Subcutaneous abdominal adipose tissue (tissue), 5 donors: ENCODE results near the gene NPB.

Experiments
- H3K27ac ChIP-seq: one replicate; pipeline ENCODE4 v1.7.0; 2013; ENCODE audit warnings: low read depth, mild to moderate bottlenecking, inconsistent platforms, low read length, moderate library complexity
- H3K27me3 ChIP-seq, 5 donors: one replicate each; pipeline ENCODE4 v1.7.0; 2013; ENCODE audit warnings: low read length in 5 of 5, inconsistent platforms in 1 of 5; ENCODE audit not compliant: control insufficient read depth in 5 of 5, insufficient read depth in 4 of 5
- H3K36me3 ChIP-seq, 5 donors: one replicate each; pipeline ENCODE4 v1.7.0; 2013; ENCODE audit warnings: low read length in 5 of 5; ENCODE audit not compliant: control insufficient read depth in 5 of 5, insufficient read depth in 5 of 5
- H3K4me1 ChIP-seq, 5 donors: one replicate each; pipeline ENCODE4 v1.7.0; 2013; ENCODE audit warnings: low read length in 5 of 5, mild to moderate bottlenecking in 3 of 5, moderate library complexity in 1 of 5; ENCODE audit not compliant: control insufficient read depth in 5 of 5, insufficient read depth in 5 of 5
- H3K4me3 ChIP-seq, 5 donors: one replicate each; pipeline ENCODE4 v1.7.0; 2013; ENCODE audit warnings: low read length in 5 of 5, low read depth in 1 of 5
- H3K9ac ChIP-seq, 5 donors: one replicate each; pipeline ENCODE4 v1.7.0; 2013; ENCODE audit warnings: low read length in 5 of 5, mild to moderate bottlenecking in 4 of 5, moderate library complexity in 3 of 5
- H3K9me3 ChIP-seq, 5 donors: one replicate each; pipeline ENCODE4 v1.7.0; 2013; ENCODE audit warnings: low read length in 5 of 5; ENCODE audit not compliant: control insufficient read depth in 5 of 5
- donor health status: healthy.
- donor health status: healthy.
- donor health status: healthy.
- donor health status: healthy.
- donor health status: healthy.

The NPB gene

DNA sequence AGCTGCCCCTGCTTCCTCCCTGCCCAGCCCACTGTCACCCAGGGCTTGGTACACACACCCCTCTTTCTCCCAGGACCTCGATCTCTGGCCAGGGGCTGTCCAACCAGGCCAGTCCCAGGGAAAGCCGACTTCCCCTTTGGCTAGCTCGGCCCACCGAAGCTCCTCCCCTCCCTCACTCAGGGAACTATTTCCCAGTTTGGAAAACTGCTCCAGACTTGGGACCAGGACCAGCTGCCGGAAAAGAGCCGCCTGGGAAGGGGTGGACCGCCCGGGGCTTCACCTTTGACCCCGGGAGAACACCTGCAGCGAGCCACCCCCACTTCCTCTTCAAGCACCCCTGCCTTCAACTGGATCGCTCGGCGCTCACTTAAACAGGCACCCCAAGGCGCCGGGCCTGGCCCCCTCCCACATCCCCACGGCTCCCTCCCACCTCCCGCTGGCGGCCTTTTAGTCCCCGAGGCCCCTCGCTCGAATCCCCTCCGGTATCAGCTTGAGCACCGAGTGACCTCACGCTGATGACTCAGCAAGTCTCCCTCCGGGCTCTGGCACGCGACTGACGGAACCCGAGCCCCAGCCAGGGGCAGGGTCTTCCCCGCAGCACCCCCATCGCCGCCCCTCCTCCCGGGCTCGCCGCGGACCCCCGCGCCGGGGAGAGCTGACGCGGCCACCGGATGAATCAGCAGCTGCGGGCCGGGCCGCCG, 24.6 kb downstream of the NPB start:
- peaks cover 8 to 60% (median 58%) of the 10 kb centered on the region in 5 donors for H3K4me1 ChIP-seq

DNA sequence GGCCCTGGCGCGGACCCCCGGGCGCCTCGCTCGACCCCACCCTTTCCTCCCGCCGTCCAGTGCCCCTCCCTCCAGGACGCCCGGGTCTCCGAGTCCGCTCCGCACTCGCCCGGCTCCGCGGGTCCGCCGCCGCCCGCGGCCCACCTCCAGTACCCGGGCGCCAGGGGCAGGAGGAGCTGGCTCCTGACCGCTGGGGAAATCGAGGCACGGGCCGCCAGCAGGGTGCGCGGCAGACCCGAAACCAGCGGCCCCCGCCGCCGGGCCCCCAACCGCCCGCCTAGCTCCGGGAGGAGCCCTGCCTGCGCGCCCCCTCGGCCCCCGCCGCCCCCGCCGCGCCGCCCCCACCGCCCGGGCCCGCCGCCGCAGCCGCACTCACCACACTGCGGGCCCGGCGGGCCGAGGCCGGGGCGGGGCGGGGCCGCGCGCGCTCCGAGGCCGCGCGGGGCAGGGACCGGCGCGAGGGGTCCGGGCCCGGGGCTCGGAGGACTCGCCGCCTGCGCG, 25.2 kb downstream of the NPB start:
- Histone ChIP-seq H3K27me3 (peaks cover 16 to 23% (median 21%) of the 10 kb centered on the region in 5 donors), H3K9me3 (no peaks in the 10 kb centered on the region), H3K4me3 (peak overlapping the region in 4 of 5 donors; percentile 74 to 77 (median 75)), H3K36me3 (peaks cover 0 to 7% (median 5%) of the 10 kb centered on the region in 5 donors), H3K9ac (peak overlapping the region in 4 of 5 donors; percentile 59 to 90 (median 86)), H3K4me1 (peaks cover 8 to 55% (median 53%) of the 10 kb centered on the region in 5 donors), H3K27ac (peak overlapping the region; percentile 95)

More for the DNA sequence above, 24.6 kb downstream of the NPB start:
- Histone ChIP-seq H3K9ac (peak overlapping the region; percentile 26 to 90 (median 85)), H3K4me3 (peak overlapping the region; percentile 69 to 77 (median 75)), H3K9me3 (no peaks in the 10 kb centered on the region), H3K27ac (peak overlapping the region; percentile 95), H3K27me3 (peaks cover 11 to 17% (median 15%) of the 10 kb centered on the region in 5 donors), H3K36me3 (peaks cover 0 to 12% (median 10%) of the 10 kb centered on the region in 5 donors)

DNA sequence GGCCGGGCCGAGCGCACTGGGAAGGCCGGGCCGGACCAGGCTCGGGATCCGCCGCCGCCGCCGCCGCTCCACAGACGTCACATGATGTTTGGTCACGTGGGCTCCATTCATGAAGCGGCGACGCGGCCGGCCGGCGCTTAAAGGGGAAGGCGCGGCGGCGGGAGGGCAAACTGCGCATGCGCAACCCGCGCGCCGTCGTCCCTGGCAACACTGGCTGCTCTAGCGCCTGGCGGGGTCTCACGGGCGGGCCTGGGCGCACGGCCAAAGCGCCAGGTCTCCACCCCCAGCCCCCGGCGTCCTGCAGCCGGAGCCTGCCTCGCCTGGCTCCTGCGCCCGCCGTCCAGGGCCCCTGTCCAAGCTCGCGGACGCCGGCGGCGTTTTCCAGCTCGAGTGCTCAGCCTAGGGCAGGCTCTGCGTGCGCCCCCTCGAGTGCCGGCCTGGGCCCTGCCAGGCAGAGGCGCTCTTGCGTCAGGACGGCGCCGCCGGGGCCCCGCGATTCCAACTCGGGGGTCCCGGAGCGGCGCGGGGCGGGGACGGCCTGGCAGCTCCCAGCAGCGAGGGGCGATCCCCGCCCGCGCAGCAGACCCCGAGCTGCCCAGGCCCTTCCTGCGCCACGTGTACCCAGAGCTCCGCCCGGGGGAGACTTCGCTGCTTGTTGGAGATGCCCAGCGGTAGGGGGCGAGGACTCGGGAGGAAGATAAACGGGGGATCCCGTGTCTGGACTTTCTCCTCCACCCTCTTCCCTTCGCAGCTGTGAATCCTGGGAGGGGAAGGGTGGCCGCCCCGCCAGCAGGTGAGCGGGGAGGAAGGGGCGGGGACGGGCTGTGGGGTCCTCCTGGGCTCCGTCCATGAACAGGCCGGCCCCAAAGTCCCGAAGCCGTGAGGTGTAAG, 25.9 kb downstream of the NPB start, which contains the start of gene MAFG:
Gene MAFG (minus strand): TSS at position 83 of the 891 bp plus-strand sequence. CDS start 4,550 bp downstream, outside the sequence.
- H3K4me1 ChIP-seq: peaks cover 8 to 50% (median 48%) of the 10 kb centered on the region in 5 donors

DNA sequence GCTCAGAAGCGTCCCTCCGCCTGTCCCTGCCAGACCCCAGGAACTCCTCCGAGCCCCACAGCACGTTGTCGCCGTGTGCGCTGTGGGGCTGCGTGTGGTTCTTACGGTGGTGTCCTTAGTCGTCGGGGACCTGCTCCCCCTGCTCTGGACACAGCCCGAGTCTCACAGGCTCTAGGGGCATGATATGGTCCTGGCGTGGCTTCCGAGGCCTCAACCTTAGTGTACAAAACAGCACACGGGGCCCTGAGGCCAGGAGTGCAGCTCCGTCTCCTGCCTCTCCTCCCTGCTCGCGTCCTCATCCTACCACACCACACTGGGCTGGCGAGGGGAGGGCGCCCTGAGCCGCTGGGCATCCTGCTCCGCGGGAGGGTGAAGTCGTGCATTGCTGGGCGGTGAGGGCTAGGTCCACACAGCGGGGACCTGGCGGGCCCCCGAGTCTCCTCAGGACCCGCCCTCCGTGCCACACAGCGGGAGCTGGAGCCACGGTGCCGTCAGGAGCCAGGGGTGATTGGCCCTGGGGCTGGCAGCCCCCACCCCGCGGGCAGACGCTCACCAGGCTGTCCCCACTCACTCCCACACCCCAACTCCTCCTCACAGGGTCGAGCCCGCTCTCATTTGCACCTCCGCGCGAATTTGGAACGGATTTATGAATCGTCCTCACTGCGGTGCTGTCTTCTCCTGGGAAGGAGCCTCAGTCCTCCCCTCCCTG, 26.7 kb downstream of the NPB start:
- H3K9me3 ChIP-seq: no peaks in the 10 kb centered on the region
- peaks cover 8 to 43% (median 40%) of the 10 kb centered on the region in 5 donors for H3K4me1 ChIP-seq
- peak overlapping the region in 1 of 5 donors; percentile 23 for H3K9ac ChIP-seq
- peaks cover 19 to 33% (median 28%) of the 10 kb centered on the region in 5 donors for H3K27me3 ChIP-seq
- H3K27ac ChIP-seq: no peak overlapping the region
- H3K36me3 ChIP-seq: no peaks in the 10 kb centered on the region
- peak overlapping the region in 2 of 5 donors; percentile 59 to 75 for H3K4me3 ChIP-seq

More for the DNA sequence above, 25.9 kb downstream of the NPB start, which contains the start of gene MAFG:
- Histone ChIP-seq H3K36me3 (peaks cover 0 to under 1% (median 0%) of the 10 kb centered on the region in 5 donors), H3K9me3 (no peaks in the 10 kb centered on the region), H3K27me3 (peaks cover 19 to 28% (median 22%) of the 10 kb centered on the region in 5 donors), H3K4me3 (peak within 1 kb of the TSS; percentile 69 to 77 (median 75)), H3K9ac (peak within 1 kb of the TSS; percentile 26 to 90 (median 85)), H3K27ac (peak within 1 kb of the TSS; percentile 95)

DNA sequence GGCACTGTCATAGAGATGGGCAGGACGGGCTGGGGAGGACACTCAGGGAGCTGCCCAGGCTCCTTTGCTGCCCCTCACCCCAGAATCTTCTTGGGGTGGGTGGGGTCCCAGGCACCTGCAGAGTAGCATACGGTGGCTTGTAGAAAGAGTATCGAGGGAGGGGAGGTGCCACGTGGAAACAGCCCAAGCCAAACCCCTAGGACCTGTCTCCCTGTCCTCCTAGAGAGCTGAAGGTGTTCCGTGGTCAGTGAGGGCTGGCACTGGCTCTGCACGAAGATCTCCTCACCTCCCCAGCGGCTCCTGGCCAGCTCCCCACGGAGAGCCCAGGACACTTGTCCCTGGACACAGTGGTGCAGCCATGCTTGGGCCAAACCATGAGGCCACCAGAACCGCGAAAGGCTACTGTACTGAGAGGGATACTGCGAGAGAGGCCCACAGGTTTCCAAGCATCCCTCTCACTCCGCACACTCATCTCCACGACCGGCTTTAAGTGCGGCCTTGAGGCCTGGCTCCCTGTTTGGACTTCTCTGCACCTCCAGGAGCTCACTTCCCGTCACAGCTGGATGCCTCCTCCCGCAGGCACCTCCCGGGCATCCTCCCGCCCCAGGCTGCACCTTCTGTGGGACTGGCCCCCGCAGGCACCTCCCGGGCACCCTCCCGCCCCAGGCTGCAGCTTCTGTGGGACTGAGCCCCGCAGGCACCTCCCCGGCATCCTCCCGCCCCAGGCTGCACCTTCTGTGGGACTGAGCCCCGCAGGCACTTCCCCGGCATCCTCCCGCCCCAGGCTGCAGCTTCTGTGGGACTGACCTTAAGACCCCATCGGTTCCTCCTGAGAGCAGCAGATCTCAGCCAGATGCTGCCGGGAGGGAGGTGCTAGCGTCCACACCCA, 27.5 kb downstream of the NPB start:
- peaks cover 19 to 35% (median 28%) of the 10 kb centered on the region in 5 donors for H3K27me3 ChIP-seq

DNA sequence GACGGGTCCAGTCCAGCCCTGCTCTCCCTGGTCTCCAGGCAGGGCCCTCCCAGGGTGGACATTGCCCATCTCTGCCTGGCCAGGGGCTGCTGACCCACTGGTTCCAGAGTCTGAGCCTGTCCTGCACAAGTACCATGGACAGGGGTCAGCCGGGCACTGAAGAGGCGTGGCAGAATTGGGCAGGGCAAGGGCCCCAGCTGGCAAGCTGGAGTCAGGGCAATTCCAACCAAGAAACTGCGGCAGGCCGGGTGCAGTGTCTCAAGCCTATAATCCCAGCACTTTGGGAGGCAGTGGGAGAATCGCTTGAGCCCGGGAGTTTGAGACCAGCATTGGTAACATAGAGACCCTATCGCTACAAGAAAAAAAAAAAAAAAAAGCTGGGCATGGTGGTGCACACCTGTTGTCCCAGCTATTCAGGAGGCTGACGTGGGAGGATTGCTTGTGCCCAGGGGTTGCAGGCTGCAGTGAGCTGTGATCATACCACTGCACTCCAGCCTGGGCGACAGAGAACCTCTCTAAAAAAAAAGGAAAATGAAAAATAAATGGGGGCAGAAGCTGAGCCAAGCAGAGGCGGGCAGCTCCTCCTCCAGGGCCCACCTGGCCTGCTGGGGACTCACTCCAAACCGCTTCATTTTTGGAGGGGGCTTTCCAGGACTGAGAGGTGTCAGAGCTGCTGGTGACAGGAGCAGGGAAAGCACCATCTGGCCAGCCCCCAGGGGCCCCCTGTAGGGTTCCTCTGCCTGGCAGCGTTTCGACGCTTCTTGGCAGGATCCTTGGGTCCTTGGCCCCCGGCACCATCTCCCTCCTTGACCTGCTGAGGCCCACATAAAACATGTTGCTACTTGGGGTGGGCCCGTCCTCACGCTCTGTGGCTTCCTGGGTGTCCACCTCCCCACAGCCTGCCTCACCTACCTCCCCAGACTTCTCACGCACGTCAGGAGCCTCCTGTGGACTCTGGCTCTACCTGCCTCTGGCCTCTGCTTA, 28.4 kb downstream of the NPB start:
- Histone ChIP-seq H3K27ac (no peak overlapping the region), H3K4me1 (peaks cover 5 to 25% (median 23%) of the 10 kb centered on the region in 5 donors), H3K4me3 (no peak overlapping the region), H3K9ac (no peak overlapping the region), H3K27me3 (peaks cover 21 to 38% (median 32%) of the 10 kb centered on the region in 5 donors), H3K36me3 (no peaks in the 10 kb centered on the region), H3K9me3 (no peaks in the 10 kb centered on the region)

More for the DNA sequence above, 27.5 kb downstream of the NPB start:
- Histone ChIP-seq H3K27ac (no peak overlapping the region), H3K9me3 (no peaks in the 10 kb centered on the region), H3K36me3 (no peaks in the 10 kb centered on the region), H3K4me3 (no peak overlapping the region), H3K4me1 (peaks cover 8 to 35% (median 32%) of the 10 kb centered on the region in 5 donors), H3K9ac (no peak overlapping the region)

DNA sequence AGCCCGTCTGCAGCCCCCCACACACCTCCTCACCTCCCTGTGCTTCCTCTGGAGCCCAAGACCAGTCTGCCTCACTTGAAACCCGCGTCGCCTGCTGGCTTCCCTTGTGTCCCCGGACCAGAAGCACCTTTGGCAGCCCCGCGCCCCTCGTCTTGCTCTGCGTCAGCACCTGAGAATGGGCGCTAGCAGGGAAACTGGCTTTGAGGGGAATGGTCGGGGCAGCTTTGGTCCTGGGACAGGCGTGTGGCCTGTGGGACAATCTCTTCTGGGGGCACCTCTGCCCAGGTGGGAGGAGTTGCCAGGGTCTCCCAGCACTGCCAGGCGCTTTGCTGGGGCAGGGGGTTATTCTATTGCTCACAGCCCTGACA, 29.1 kb downstream of the NPB start:
- Histone ChIP-seq H3K36me3 (no peaks in the 10 kb centered on the region), H3K4me3 (no peak overlapping the region), H3K27ac (no peak overlapping the region), H3K4me1 (peaks cover 3 to 18% (median 17%) of the 10 kb centered on the region in 5 donors), H3K27me3 (peaks cover 21 to 38% (median 37%) of the 10 kb centered on the region in 5 donors), H3K9me3 (no peaks in the 10 kb centered on the region), H3K9ac (no peak overlapping the region)
